GM12878 (cell line): ENCODE data around the gene PDLIM5. TPM values are rescaled to one million over a fixed set of nuclear protein-coding genes. Genes with fewer than 3 reads are reported as not detected.

Source experiments
- ATAC-seq: fragments of 200-7000 bp; cut with Tn5 transposase; 3 replicates; pipeline ENCODE4 v1.9.1; 2020; ENCODE audit warnings: mild to moderate bottlenecking, moderate library complexity
- BruUV-seq: library from RNA; stranded (reverse); fragments of 400-500 nt; replicated peaks from 2 replicates; lab custom pipeline; 2021; lab: Mats Ljungman, UMichigan
- CTCF ChIA-PET: fragments of 300-600 bp; sonication (Branson Sonifier 250); formaldehyde crosslinking; extraction: SDS; loops from one replicate; lab custom pipeline; 2021; ENCODE audit warnings: inconsistent platforms; lab: Yijun Ruan, JAX
- POLR2A ChIA-PET: fragments of 350-600 bp; formaldehyde crosslinking; extraction: SDS; loops from one replicate; lab custom pipeline; 2021; ENCODE audit warnings: inconsistent platforms; lab: Charles Lee
- RAD21 ChIA-PET: fragments of 300-600 bp; sonication (Branson Sonifier 250); formaldehyde crosslinking; loops from one replicate; lab custom pipeline; 2023; ENCODE audit warnings: antibody characterized with exemption; ENCODE audit not compliant: unreplicated experiment; lab: Charles Lee
- SMC1A ChIA-PET: fragments of 300-600 bp; sonication (Branson Sonifier 250); formaldehyde crosslinking; loops from one replicate; lab custom pipeline; 2023; ENCODE audit not compliant: unreplicated experiment, uncharacterized antibody; lab: Charles Lee
- DNase-seq: peaks from one replicate; pipeline ENCODE4 v3.0.0-alpha.2; 2011; ENCODE audit warnings: low read depth, low spot score
- FAIRE-seq: peaks from 3 replicates; lab custom pipeline; 2011; peaks lifted over from hg19 to GRCh38; lab: Jason Lieb, UNC
- H2AFZ ChIP-seq: 2 replicates; pipeline ENCODE4 v1.6.0; 2011; ENCODE audit warnings: low read depth, low read length, control low read depth; ENCODE audit not compliant: control insufficient read depth
- H3K27ac ChIP-seq: 2 replicates; pipeline ENCODE4 v1.5.1; 2011; ENCODE audit warnings: control low read depth; ENCODE audit not compliant: control insufficient read depth, insufficient read depth
- H3K27me3 ChIP-seq, 2 experiments: replicated peaks in 1 of 2; 2 replicates each; pipeline versions ENCODE4 v1.6.0 to v1.6.1; 2011; ENCODE audit warnings: low read length in 1 of 2; ENCODE audit not compliant: control insufficient read depth in 2 of 2, insufficient read depth in 2 of 2
- H3K36me3 ChIP-seq, 2 experiments: 2 replicates each; pipeline ENCODE4 v1.5.1; 2011; ENCODE audit warnings: low read length in 1 of 2; ENCODE audit not compliant: control insufficient read depth in 2 of 2, insufficient read depth in 2 of 2
- H3K4me1 ChIP-seq: 2 replicates; pipeline ENCODE4 v1.6.1; 2011; ENCODE audit warnings: mild to moderate bottlenecking, low read length, moderate library complexity, mixed read lengths; ENCODE audit not compliant: control insufficient read depth, insufficient read depth
- H3K4me2 ChIP-seq: 2 replicates; pipeline ENCODE4 v1.6.0; 2011; ENCODE audit warnings: control low read depth; ENCODE audit not compliant: control insufficient read depth, insufficient read depth
- H3K4me3 ChIP-seq: fragments of 200-600 bp; sonication (generic); 2 replicates; pipeline ENCODE4 v1.5.1; 2016
- H3K79me2 ChIP-seq: 2 replicates; pipeline ENCODE4 v1.6.0; 2011; ENCODE audit warnings: low read length; ENCODE audit not compliant: control insufficient read depth, insufficient read depth
- H3K9ac ChIP-seq: 2 replicates; pipeline ENCODE4 v1.8.0; 2011; ENCODE audit warnings: low read length, control low read depth, mixed read lengths; ENCODE audit not compliant: control insufficient read depth, insufficient read depth
- H3K9me3 ChIP-seq: replicated peaks from 3 replicates; pipeline ENCODE4 v1.5.1; 2011; ENCODE audit warnings: mild to moderate bottlenecking, low read length; ENCODE audit not compliant: control insufficient read depth, insufficient read depth
- H4K20me1 ChIP-seq: 2 replicates; pipeline ENCODE4 v1.6.0; 2011; ENCODE audit not compliant: control insufficient read depth, insufficient read depth
- BACH1 ChIP-seq: fragments of 450-650 bp; IDR thresholded peaks from 2 replicates; pipeline ENCODE4 v1.6.1; 2017; ENCODE audit warnings: mild to moderate bottlenecking, borderline replicate concordance
- BCLAF1 ChIP-seq: fragments of 450-650 bp; IDR thresholded peaks from 2 replicates; pipeline ENCODE4 v1.6.1; 2017; ENCODE audit warnings: antibody characterized with exemption, mild to moderate bottlenecking, moderate library complexity
- CREB1 ChIP-seq: IDR thresholded peaks from 2 replicates; pipeline ENCODE4 v1.6.1; 2012; ENCODE audit warnings: low read depth, mild to moderate bottlenecking, inconsistent platforms
- EED ChIP-seq: sonication (generic); IDR thresholded peaks from 2 replicates; pipeline ENCODE4 v1.6.1; 2016; ENCODE audit warnings: antibody characterized with exemption, low read depth
- GATAD2B ChIP-seq: fragments of 450-650 bp; conservative IDR thresholded peaks from 2 replicates; pipeline ENCODE4 v1.6.1; 2017; ENCODE audit warnings: low read depth, mild to moderate bottlenecking, moderate library complexity
- HDAC2 ChIP-seq: fragments of 200-600 bp; sonication (generic); IDR thresholded peaks from 2 replicates; pipeline ENCODE4 v1.6.1; 2017
- HDAC6 ChIP-seq: fragments of 200-600 bp; sonication (generic); IDR thresholded peaks from one replicate; pipeline ENCODE4 v1.8.0; 2017; ENCODE audit warnings: antibody characterized with exemption; ENCODE audit not compliant: unreplicated experiment
- IKZF2 ChIP-seq, 2 experiments: fragments of 450-650 bp; IDR thresholded peaks; 2 replicates each; pipeline ENCODE4 v1.6.1; 2017; ENCODE audit warnings: mild to moderate bottlenecking in 2 of 2, moderate library complexity in 2 of 2
- KLF5 ChIP-seq: fragments of 450-650 bp; IDR thresholded peaks from 2 replicates; pipeline ENCODE4 v1.6.1; 2014; ENCODE audit warnings: mild to moderate bottlenecking; ENCODE audit not compliant: partially characterized antibody
- MTA2 ChIP-seq: fragments of 450-650 bp; IDR thresholded peaks from 2 replicates; pipeline ENCODE4 v1.6.1; 2016; ENCODE audit warnings: low read depth, mild to moderate bottlenecking, moderate library complexity
- MXI1 ChIP-seq: fragments of 150-350 bp; IDR thresholded peaks from 2 replicates; pipeline ENCODE4 v1.6.1; 2011; ENCODE audit warnings: low read depth, mild to moderate bottlenecking, inconsistent platforms, low read length, improper control_type of control experiment
- NFIC ChIP-seq: IDR thresholded peaks from 2 replicates; pipeline ENCODE4 v1.6.1; 2012; ENCODE audit warnings: low read depth, mild to moderate bottlenecking, inconsistent platforms, low read length, moderate library complexity
- POLR2AphosphoS2 ChIP-seq: IDR thresholded peaks from 2 replicates; pipeline ENCODE4 v1.6.1; 2011; ENCODE audit warnings: low read depth, mild to moderate bottlenecking, low read length, improper control_type of control experiment, moderate library complexity
- SMARCA5 ChIP-seq: fragments of 450-650 bp; IDR thresholded peaks from 2 replicates; pipeline ENCODE4 v1.6.1; 2017; ENCODE audit warnings: mild to moderate bottlenecking
- SRF ChIP-seq, 2 experiments: IDR thresholded peaks; 2 replicates each; pipeline ENCODE4 v1.6.1; 2011; ENCODE audit warnings: low read depth in 2 of 2, low read length in 2 of 2, mild to moderate bottlenecking in 1 of 2, moderate library complexity in 1 of 2
- TCF3 ChIP-seq: IDR thresholded peaks from 2 replicates; pipeline ENCODE4 v1.6.1; 2012; ENCODE audit warnings: low read depth, mild to moderate bottlenecking, low read length, borderline replicate concordance; ENCODE audit not compliant: insufficient read depth
- YY1 ChIP-seq: IDR thresholded peaks from 2 replicates; pipeline ENCODE4 v1.6.1; 2011; ENCODE audit warnings: low read depth, mild to moderate bottlenecking, low read length
- ZNF24 ChIP-seq: fragments of 450-650 bp; IDR thresholded peaks from 2 replicates; pipeline ENCODE4 v1.6.1; 2017; ENCODE audit warnings: antibody characterized with exemption, mild to moderate bottlenecking
- WGBS: methylation state at CpG from one replicate; pipeline ENCODE4 v1.1.6; 2016; ENCODE audit warnings: low lambda C conversion rate; ENCODE audit not compliant: insufficient replicate concordance, insufficient coverage; ENCODE audit errors: missing lambda C conversion rate; 5-methylcytosine and 5-hydroxymethylcytosine counted together
- in situ Hi-C: fragments of 300-500 bp; cut with MboI; formaldehyde crosslinking; loops from 9 replicates; pipeline ENCODE4 v1.14.3; 2018; ENCODE audit warnings: mixed read lengths
- intact Hi-C: fragments of 100-400 bp; cut with micrococcal nuclease; formaldehyde crosslinking; loops from one replicate; pipeline ENCODE4 v1.14.2; 2022; ENCODE audit not compliant: unreplicated experiment
- polyA plus RNA-seq, 11 experiments: library from polyadenylated mRNA; depleted of rRNA in 4 of 11; unstranded in 6 of 11; stranded (reverse) in 5 of 11; fragments of >200 nt; fragmentation: Nextera tagmentation in 4 of 11; fragmentation: Illumina TruSeq in 1 of 11; extraction: Ambion mirVana in 4 of 11; extraction: Trizol in 1 of 11; gene quantifications; 1 replicate in 1 of 11; 2 replicates in 10 of 11; pipeline versions ENCODE4 v1.2.1 to v1.2.3, GENCODE V29; 2011 to 2016; ENCODE audit warnings: inconsistent platforms in 2 of 11, missing spikeins in 2 of 11, low read depth in 1 of 11
- total RNA-seq, 4 experiments: library from RNA; depleted of rRNA in 3 of 4; stranded (reverse); fragments of >200 nt in 3 of 4; fragmentation: Illumina TruSeq in 1 of 4; extraction: Trizol in 1 of 4; gene quantifications; 2 replicates each; pipeline versions ENCODE4 v1.2.1 to v1.2.3, GENCODE V29; 2013 to 2021

Gene PDLIM5
- total and polyA plus RNA-seq, 10 of the 15 experiments (the other 5 are each of a cell fraction or from before 2014, with no cell fraction given) = 10.0 to 52.9 (median 20.7) TPM

DNA sequence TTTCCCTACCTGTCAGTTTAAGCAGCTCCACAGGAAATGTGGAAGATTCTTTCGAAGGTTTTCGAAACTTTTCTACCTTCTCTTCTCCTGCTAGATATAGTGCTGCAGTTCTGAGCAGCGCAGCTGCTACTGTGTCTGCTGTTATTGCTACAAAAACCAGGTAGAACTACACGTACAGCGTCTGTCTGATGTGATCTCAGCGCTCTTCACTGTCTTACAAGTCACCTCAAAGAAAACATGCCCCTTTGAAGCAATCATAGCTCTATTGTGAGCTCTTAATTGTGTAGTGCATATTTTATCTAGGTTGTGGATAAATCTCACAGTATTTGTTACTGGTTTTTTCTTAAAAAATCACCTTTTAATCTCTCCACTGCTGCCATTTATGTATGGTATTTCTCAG lies 158.4 kb downstream of the PDLIM5 start:
- SMC1A ChIA-PET = interaction anchor here (1.2 to 1.7 kb wide), 3 partner anchors 11 to 201 kb away, joined by 3 to 4 read pairs (median 3); no protein-coding TSS in a partner anchor
- Histone ChIP-seq H3K4me3 (no peak overlapping the region), H3K9me3 (no peaks in the 10 kb centered on the region), H4K20me1 (no peaks in the 10 kb centered on the region), H3K36me3 (no peaks in the 10 kb centered on the region), H3K27me3 (no peaks in the 10 kb centered on the region), H2AFZ (no peak overlapping the region), H3K4me2 (no peak overlapping the region), H3K27ac (no peak overlapping the region), H3K4me1 (no peaks in the 10 kb centered on the region), H3K79me2 (no peaks in the 10 kb centered on the region), H3K9ac (no peak overlapping the region)
- in situ Hi-C loops = no loop called here
- POLR2A ChIA-PET = no interaction called here
- no peak for DNase-seq
- WGBS = 100% methylated on average over 6 of the region's 6 CpGs
- intact Hi-C loops = no loop called here
- CTCF ChIA-PET = interaction anchor here (3.7 kb wide), 1 partner anchor 11 kb away, joined by 21 read pairs; no protein-coding TSS in a partner anchor
- no peak for ATAC-seq
- no peak for FAIRE-seq
- no TSS peak for BruUV-seq
- RAD21 ChIA-PET = no interaction called here
- TF ChIP-seq EED (no peak), HDAC6 (no peak), BACH1 (no peak), KLF5 (no peak), MXI1 (no peak), IKZF2 (IDR thresholded peaks at IDR 0.05) (no peak), GATAD2B (no peak)

- H3K4me2 ChIP-seq = no peak overlapping the region
- H3K79me2 ChIP-seq = no peaks in the 10 kb centered on the region
- FAIRE-seq (no peak), DNase-seq (no peak), ATAC-seq (no peak)
- H3K4me3 ChIP-seq = no peak overlapping the region
- no peaks in the 10 kb centered on the region for H3K4me1 ChIP-seq
- no peaks in the 10 kb centered on the region for H4K20me1 ChIP-seq
- POLR2A ChIA-PET = no interaction called here
- no peaks in the 10 kb centered on the region for H3K36me3 ChIP-seq
- BruUV-seq = no TSS peak
- in situ Hi-C loops (no loop called here), intact Hi-C loops (no loop called here)
- no peaks in the 10 kb centered on the region for H3K27me3 ChIP-seq
- H3K9me3 ChIP-seq = no peaks in the 10 kb centered on the region
- CTCF ChIA-PET = interaction anchor here (1.0 kb wide), 2 partner anchors 9 to 206 kb away, joined by 3 to 4 read pairs; no protein-coding TSS in a partner anchor
- H3K9ac ChIP-seq = no peak overlapping the region
- RAD21 ChIA-PET = no interaction called here
- WGBS = 100% methylated on average over 1 of the region's 1 CpG
- H3K27ac ChIP-seq = no peak overlapping the region
- H2AFZ ChIP-seq = no peak overlapping the region
- SMC1A ChIA-PET = interaction anchor here (0.6 kb wide), 1 partner anchor 1034 kb away, joined by 3 read pairs; no protein-coding TSS in a partner anchor
- TF ChIP-seq SRF (IDR thresholded peaks at IDR 0.05; ENCODE audit: low read depth in 2 of 2, low read length in 2 of 2) = no peak
- TF ChIP-seq HDAC2 = no peak
- TF ChIP-seq TCF3 = no peak
- TF ChIP-seq BCLAF1 = no peak
- TF ChIP-seq CREB1 = no peak
- TF ChIP-seq SMARCA5 = no peak
- TF ChIP-seq ZNF24 = no peak
- no peak for TF ChIP-seq YY1
- TF ChIP-seq EED = no peak
- TF ChIP-seq POLR2AphosphoS2 = no peak
- TF ChIP-seq MTA2 = no peak
- no peak for TF ChIP-seq NFIC
Measured at GRCh38 chr4:94613248-94613647, 161.5 kb downstream of the PDLIM5 start.
